ENCODE data around the gene SLC25A13. TPM values are rescaled to one million over a fixed set of nuclear protein-coding genes. Genes with fewer than 3 reads are reported as not detected.
A peak's percentile ranks its signal among the peaks of the same experiment; 100 is the strongest.

Gene SLC25A13
- total RNA-seq, 1 experiment from 2014 or later = 102 TPM

DNA sequence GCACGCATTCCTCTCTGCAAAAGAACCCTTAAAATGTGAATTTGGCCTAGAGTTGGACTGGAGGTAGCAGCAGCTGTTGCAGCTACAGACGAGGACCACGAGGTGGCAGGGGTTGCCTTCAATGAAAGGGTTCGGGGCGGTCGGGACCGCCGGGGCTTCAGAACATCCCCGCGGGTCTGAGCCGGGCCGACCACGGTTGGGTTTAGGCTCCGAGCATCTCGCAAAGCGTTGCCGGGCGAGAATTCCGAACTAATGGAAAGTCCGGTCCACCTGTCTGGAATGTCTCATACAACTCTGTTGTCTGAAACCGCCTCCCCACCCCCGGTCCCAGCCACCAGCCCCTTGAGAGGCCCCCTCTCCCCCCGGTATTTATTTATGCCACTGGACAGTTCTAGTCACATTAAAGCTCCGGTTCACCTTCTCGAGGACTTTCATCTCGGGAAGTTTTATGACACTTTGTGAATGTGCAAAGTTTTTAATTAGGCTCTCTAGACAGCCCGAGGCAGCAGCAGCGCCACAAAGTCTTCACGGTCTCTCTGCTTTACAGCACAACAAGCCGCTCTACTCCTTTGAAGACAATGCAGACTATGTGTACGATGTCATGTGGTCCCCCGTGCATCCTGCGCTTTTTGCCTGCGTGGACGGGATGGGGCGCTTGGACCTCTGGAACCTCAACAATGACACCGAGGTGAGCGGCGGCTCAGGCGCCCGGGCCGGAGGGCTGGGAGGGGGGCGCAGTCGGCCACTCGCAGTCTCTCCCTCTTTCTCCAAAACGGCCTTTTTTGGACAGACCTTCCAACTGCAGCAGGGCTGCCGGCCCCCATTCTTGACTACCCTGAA lies 246.2 kb downstream of the SLC25A13 start:
- Histone ChIP-seq H3K4me1 (0 out of 2 replicates have a peak, but pooled peaks cover 3% of the 10 kb centered on the region), H3K9me3 (no peaks in the 10 kb centered on the region), H3K4me3 (ENCODE audit: low read depth, low read length) (peak overlapping the region; percentile 30), H3K27me3 (replicated peaks; ENCODE audit: control insufficient read depth, insufficient read depth, low read length) (no peaks in the 10 kb centered on the region), H3K36me3 (ENCODE audit: control insufficient read depth, insufficient read depth, low read length) (no peaks in the 10 kb centered on the region)
- Mint-ChIP-seq H3K36me3 (ENCODE audit: insufficient read depth, unreplicated experiment) (no peaks in the 10 kb centered on the region), H3K4me1 (ENCODE audit: low read depth, unreplicated experiment) (no peaks in the 10 kb centered on the region), H3K4me3 (ENCODE audit: unreplicated experiment) (peak overlapping the region; percentile 72), H3K27ac (ENCODE audit: unreplicated experiment) (no peak overlapping the region), H3K9me3 (ENCODE audit: unreplicated experiment) (no peaks in the 10 kb centered on the region), H3K27me3 (ENCODE audit: insufficient read depth, unreplicated experiment) (peaks cover 5% of the 10 kb centered on the region)
- DNase-seq = peak; percentile 62 to 75
- no TSS peak for BruUV-seq (replicated peaks)
- intact Hi-C loops (cut with micrococcal nuclease; ENCODE audit: unreplicated experiment) = loop anchor here (1.0 to 5.0 kb wide), 7 partner anchors 52 to 990 kb away; no protein-coding TSS in a partner anchor
- ChIA-PET POLR2A (no interaction called here), CTCF (interaction anchor here (0.6 to 1.2 kb wide), 4 partner anchors 27 to 952 kb away, joined by 3 to 7 read pairs (median 4); no protein-coding TSS in a partner anchor)
- TF ChIP-seq, protein P1, sequence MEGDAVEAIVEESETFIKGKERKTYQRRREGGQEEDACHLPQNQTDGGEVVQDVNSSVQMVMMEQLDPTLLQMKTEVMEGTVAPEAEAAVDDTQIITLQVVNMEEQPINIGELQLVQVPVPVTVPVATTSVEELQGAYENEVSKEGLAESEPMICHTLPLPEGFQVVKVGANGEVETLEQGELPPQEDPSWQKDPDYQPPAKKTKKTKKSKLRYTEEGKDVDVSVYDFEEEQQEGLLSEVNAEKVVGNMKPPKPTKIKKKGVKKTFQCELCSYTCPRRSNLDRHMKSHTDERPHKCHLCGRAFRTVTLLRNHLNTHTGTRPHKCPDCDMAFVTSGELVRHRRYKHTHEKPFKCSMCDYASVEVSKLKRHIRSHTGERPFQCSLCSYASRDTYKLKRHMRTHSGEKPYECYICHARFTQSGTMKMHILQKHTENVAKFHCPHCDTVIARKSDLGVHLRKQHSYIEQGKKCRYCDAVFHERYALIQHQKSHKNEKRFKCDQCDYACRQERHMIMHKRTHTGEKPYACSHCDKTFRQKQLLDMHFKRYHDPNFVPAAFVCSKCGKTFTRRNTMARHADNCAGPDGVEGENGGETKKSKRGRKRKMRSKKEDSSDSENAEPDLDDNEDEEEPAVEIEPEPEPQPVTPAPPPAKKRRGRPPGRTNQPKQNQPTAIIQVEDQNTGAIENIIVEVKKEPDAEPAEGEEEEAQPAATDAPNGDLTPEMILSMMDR (IDR thresholded peaks at IDR 0.05; ENCODE audit: insufficient read depth in 1 of 2, low read depth in 1 of 2, low read length in 1 of 2, severe bottlenecking in 1 of 2, unreplicated experiment in 1 of 2) = peak; percentile 91 to 92

DNA sequence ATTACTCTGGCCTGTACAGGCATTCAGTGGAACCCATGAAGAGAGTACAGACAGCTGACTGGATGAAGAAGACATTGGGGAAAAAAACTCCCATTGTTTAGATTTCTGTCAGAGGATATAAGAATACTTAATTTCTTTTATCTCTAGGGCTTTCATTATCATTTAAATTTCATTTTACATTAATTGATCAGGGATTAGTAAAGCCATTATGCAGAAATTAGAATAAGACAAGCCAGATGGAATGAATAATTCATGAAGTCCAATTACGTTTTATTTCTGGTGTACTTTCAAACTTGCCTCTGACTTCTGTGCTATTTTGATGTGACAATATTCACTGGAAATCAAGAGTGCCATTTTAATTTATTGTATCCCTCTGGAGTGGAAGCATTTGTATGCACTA lies 247.0 kb downstream of the SLC25A13 start:
- TF ChIP-seq, protein P1 (IDR thresholded peaks at IDR 0.05; ENCODE audit: insufficient read depth in 1 of 2, low read depth in 1 of 2, low read length in 1 of 2, severe bottlenecking in 1 of 2, unreplicated experiment in 1 of 2) = no peak
- Mint-ChIP-seq H3K27ac (ENCODE audit: unreplicated experiment) (no peak overlapping the region), H3K4me3 (ENCODE audit: unreplicated experiment) (no peak overlapping the region), H3K36me3 (ENCODE audit: insufficient read depth, unreplicated experiment) (no peaks in the 10 kb centered on the region), H3K9me3 (ENCODE audit: unreplicated experiment) (no peaks in the 10 kb centered on the region), H3K27me3 (ENCODE audit: insufficient read depth, unreplicated experiment) (peaks cover 5% of the 10 kb centered on the region), H3K4me1 (ENCODE audit: low read depth, unreplicated experiment) (no peaks in the 10 kb centered on the region)
- H3K9me3 ChIP-seq = no peaks in the 10 kb centered on the region
- intact Hi-C loops (cut with micrococcal nuclease; ENCODE audit: unreplicated experiment) = loop anchor here (1.0 to 5.0 kb wide), 7 partner anchors 52 to 990 kb away; no protein-coding TSS in a partner anchor
- no peak overlapping the region for H3K4me3 ChIP-seq (ENCODE audit: low read depth, low read length)
- no peaks in the 10 kb centered on the region for H3K27me3 ChIP-seq (replicated peaks; ENCODE audit: control insufficient read depth, insufficient read depth, low read length)
- ChIA-PET POLR2A (no interaction called here), CTCF (interaction anchor here (0.6 to 1.2 kb wide), 4 partner anchors 28 to 952 kb away, joined by 3 to 7 read pairs (median 4); no protein-coding TSS in a partner anchor)
- BruUV-seq (replicated peaks) = no TSS peak
- no peak for DNase-seq
- H3K4me1 ChIP-seq = 0 out of 2 replicates have a peak, but pooled peaks cover 3% of the 10 kb centered on the region
- H3K36me3 ChIP-seq (ENCODE audit: control insufficient read depth, insufficient read depth, low read length) = no peaks in the 10 kb centered on the region

Small RNA genes within 50 kb of the gene (microRNA-seq; reads per million reads assigned to microRNA genes)
- not detected for gene MIR591

All from Caco-2 (cell line).